SU-DHL-6 (cell line): ENCODE data around the gene CRAMP1.

Source experiments
- EZH2phosphoT487 ChIP-seq: fragments of 200-600 bp; sonication (generic), shearing (Covaris generic); conservative IDR thresholded peaks from 2 replicates; pipeline ENCODE4 v1.6.1; 2018; ENCODE audit warnings: mild to moderate bottlenecking, antibody characterized with exemption, low read length, moderate library complexity, mixed read lengths
- TF ChIP-seq, protein P1 (sequence below): fragments of 200-600 bp; sonication (generic); IDR thresholded peaks from one replicate; pipeline ENCODE4 v1.5.1; 2017; ENCODE audit warnings: antibody characterized with exemption, mild to moderate bottlenecking, low read length, moderate library complexity; ENCODE audit not compliant: insufficient read depth, poor library complexity, severe bottlenecking

DNA sequence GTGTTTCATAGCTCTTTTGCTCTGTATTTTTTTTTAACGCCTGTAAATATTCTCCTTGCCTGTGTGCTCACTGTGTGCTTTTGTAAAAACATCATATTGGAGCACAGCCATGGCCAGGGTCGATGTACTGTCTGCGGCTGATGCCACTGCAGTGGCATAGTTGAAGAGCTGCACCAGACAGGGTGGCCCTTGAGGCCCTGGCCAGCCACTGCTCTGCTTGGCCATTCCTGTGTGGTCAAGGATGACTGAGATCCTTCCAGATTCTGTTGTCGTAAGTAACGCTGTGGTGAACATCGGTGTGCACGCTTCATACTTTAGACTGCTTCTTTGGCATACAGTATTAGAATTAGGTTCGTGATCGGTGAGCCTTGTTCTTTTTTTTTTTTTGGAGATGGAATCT, 14.6 kb downstream of the CRAMP1 start:
- TF ChIP-seq, protein P1, sequence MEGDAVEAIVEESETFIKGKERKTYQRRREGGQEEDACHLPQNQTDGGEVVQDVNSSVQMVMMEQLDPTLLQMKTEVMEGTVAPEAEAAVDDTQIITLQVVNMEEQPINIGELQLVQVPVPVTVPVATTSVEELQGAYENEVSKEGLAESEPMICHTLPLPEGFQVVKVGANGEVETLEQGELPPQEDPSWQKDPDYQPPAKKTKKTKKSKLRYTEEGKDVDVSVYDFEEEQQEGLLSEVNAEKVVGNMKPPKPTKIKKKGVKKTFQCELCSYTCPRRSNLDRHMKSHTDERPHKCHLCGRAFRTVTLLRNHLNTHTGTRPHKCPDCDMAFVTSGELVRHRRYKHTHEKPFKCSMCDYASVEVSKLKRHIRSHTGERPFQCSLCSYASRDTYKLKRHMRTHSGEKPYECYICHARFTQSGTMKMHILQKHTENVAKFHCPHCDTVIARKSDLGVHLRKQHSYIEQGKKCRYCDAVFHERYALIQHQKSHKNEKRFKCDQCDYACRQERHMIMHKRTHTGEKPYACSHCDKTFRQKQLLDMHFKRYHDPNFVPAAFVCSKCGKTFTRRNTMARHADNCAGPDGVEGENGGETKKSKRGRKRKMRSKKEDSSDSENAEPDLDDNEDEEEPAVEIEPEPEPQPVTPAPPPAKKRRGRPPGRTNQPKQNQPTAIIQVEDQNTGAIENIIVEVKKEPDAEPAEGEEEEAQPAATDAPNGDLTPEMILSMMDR = no peak
- TF ChIP-seq EZH2phosphoT487 = no peak
